Esophagus squamous epithelium (tissue), 4 donors: ENCODE measurements around the gene GTF3C1.

ENCODE experiments used
- POLR2A ChIP-seq, 4 donors: fragments of 450-650 bp; IDR thresholded peaks; one replicate each; pipeline ENCODE4 v1.6.1; 2017; ENCODE audit warnings: antibody characterized with exemption in 4 of 4, mild to moderate bottlenecking in 4 of 4, moderate library complexity in 3 of 4
- TF ChIP-seq, protein P1 (sequence below), 6 experiments: fragments of 450-650 bp in 4 of 6; fragments of 200-600 bp in 2 of 6; sonication (generic) in 2 of 6; IDR thresholded peaks; one replicate each; pipeline ENCODE4 v1.5.1; 2016 to 2019; ENCODE audit warnings: antibody characterized with exemption in 6 of 6, mild to moderate bottlenecking in 4 of 6, moderate library complexity in 4 of 6

GRCh38 chr16:27462846-27463682, 86.6 kb downstream of the GTF3C1 start:
- TF ChIP-seq, protein P1, sequence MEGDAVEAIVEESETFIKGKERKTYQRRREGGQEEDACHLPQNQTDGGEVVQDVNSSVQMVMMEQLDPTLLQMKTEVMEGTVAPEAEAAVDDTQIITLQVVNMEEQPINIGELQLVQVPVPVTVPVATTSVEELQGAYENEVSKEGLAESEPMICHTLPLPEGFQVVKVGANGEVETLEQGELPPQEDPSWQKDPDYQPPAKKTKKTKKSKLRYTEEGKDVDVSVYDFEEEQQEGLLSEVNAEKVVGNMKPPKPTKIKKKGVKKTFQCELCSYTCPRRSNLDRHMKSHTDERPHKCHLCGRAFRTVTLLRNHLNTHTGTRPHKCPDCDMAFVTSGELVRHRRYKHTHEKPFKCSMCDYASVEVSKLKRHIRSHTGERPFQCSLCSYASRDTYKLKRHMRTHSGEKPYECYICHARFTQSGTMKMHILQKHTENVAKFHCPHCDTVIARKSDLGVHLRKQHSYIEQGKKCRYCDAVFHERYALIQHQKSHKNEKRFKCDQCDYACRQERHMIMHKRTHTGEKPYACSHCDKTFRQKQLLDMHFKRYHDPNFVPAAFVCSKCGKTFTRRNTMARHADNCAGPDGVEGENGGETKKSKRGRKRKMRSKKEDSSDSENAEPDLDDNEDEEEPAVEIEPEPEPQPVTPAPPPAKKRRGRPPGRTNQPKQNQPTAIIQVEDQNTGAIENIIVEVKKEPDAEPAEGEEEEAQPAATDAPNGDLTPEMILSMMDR (IDR thresholded peaks at IDR 0.05), result no peak
- TF ChIP-seq POLR2A (IDR thresholded peaks at IDR 0.05), result no peak
